Measurements from ENCODE around the gene CSMD2. TPM values are rescaled to one million over a fixed set of nuclear protein-coding genes. Genes with fewer than 3 reads are reported as not detected.

The CSMD2 gene
- total RNA-seq, 1 donor from 2014 or later: 0.27 TPM

DNA sequence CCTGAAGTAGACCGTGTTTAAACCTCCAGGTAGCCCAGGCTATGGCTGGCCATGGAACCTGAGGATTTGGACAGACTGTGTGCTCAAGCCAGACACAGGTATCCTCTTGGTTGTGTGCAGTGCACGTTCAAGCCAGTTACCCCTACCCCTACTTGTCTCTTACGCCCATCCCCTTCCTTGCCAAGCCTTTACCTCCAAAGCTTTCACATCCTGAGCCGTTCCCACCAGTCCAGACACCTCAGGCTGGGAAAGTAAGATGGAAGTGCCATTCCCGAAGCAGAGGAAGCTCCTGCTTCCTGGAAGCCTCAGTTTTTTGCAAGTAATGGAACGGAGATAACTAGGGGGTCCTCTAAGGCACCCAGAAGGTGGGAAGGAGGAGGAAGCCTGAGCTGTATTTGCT lies 342.6 kb downstream of the CSMD2 start:
- Mint-ChIP-seq H3K27ac (ENCODE audit: unreplicated experiment) (no peak overlapping the region), H3K4me1 (ENCODE audit: low read depth, unreplicated experiment) (no peaks in the 10 kb centered on the region), H3K9me3 (ENCODE audit: unreplicated experiment) (peaks cover 2% of the 10 kb centered on the region), H3K4me3 (ENCODE audit: unreplicated experiment) (no peak overlapping the region), H3K36me3 (ENCODE audit: unreplicated experiment) (peaks cover 17% of the 10 kb centered on the region), H3K27me3 (ENCODE audit: unreplicated experiment) (peaks cover 8% of the 10 kb centered on the region)
- DNase-seq: no peak
- TF ChIP-seq, protein P1, sequence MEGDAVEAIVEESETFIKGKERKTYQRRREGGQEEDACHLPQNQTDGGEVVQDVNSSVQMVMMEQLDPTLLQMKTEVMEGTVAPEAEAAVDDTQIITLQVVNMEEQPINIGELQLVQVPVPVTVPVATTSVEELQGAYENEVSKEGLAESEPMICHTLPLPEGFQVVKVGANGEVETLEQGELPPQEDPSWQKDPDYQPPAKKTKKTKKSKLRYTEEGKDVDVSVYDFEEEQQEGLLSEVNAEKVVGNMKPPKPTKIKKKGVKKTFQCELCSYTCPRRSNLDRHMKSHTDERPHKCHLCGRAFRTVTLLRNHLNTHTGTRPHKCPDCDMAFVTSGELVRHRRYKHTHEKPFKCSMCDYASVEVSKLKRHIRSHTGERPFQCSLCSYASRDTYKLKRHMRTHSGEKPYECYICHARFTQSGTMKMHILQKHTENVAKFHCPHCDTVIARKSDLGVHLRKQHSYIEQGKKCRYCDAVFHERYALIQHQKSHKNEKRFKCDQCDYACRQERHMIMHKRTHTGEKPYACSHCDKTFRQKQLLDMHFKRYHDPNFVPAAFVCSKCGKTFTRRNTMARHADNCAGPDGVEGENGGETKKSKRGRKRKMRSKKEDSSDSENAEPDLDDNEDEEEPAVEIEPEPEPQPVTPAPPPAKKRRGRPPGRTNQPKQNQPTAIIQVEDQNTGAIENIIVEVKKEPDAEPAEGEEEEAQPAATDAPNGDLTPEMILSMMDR (IDR thresholded peaks at IDR 0.05; ENCODE audit: partially characterized antibody, unreplicated experiment): no peak

DNA sequence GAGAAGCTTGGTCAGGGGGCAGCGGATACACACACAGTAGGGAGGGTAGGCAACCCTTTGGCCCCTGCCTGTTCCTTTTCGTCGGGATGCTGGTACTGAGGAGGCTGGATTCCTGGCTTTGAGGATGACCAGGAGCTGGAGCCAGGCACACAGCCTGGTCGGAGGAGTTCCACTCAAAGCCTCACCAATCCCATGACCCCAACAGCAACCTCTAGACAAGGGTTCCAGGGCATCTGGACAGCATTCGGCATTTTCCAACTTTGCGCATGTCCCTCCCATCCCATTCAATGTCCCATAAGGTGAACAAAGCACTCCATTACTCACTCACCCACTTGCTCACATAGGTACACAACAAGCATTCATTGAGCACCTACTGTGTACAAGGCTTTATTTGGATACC lies 343.7 kb downstream of the CSMD2 start:
- Mint-ChIP-seq H3K4me3 (ENCODE audit: unreplicated experiment) (no peak overlapping the region), H3K27ac (ENCODE audit: unreplicated experiment) (no peak overlapping the region), H3K9me3 (ENCODE audit: unreplicated experiment) (peaks cover 2% of the 10 kb centered on the region), H3K27me3 (ENCODE audit: unreplicated experiment) (peaks cover 5% of the 10 kb centered on the region), H3K36me3 (ENCODE audit: unreplicated experiment) (peaks cover 17% of the 10 kb centered on the region), H3K4me1 (ENCODE audit: low read depth, unreplicated experiment) (no peaks in the 10 kb centered on the region)
- DNase-seq: no peak
- TF ChIP-seq, protein P1 (IDR thresholded peaks at IDR 0.05; ENCODE audit: partially characterized antibody, unreplicated experiment): no peak

DNA sequence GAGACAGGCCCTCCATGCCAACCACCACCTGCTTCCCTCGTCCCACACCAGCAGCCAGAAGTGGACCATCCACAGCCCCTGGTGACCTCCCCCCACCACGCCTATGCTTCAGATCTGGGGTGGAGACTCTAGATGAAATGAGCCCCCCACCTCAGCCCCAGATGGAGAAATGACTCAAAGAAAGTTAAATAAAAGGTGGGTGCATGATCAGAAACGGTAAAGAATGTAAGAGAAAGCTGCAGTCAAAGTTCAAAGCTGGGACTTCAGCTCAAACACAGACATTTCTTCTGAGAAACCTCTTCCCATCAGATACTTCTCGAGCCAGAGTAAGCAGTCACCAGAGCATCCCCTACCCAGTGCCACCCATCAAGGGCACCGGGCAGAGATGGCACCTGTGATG lies 344.2 kb downstream of the CSMD2 start:
- TF ChIP-seq, protein P1 (IDR thresholded peaks at IDR 0.05; ENCODE audit: partially characterized antibody, unreplicated experiment): no peak
- Mint-ChIP-seq H3K4me3 (ENCODE audit: unreplicated experiment) (no peak overlapping the region), H3K27me3 (ENCODE audit: unreplicated experiment) (peaks cover 5% of the 10 kb centered on the region), H3K4me1 (ENCODE audit: low read depth, unreplicated experiment) (no peaks in the 10 kb centered on the region), H3K36me3 (ENCODE audit: unreplicated experiment) (peaks cover 13% of the 10 kb centered on the region), H3K27ac (ENCODE audit: unreplicated experiment) (no peak overlapping the region), H3K9me3 (ENCODE audit: unreplicated experiment) (peaks cover 2% of the 10 kb centered on the region)
- no peak for DNase-seq

DNA sequence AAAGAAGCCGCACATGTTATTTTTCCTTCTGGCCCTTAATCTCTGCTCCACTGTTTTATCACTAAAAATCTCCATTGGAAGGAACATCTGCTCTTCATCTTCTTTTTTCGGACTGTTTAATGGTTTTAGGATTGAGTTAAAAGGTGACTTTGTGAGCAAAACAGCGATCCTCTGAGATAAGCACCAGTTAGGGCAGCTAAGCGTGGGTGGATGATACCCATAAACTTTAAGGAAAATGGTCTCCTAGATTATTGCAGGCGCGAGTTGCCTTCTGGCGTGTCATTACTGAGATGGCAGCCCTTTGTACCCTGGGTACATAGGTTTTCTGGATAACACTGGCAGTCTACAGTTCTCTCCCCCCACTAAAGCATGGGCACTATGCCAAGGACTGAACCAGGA lies 345.1 kb downstream of the CSMD2 start:
- TF ChIP-seq, protein P1 (IDR thresholded peaks at IDR 0.05; ENCODE audit: partially characterized antibody, unreplicated experiment): no peak
- Mint-ChIP-seq H3K9me3 (ENCODE audit: unreplicated experiment) (peaks cover 2% of the 10 kb centered on the region), H3K4me1 (ENCODE audit: low read depth, unreplicated experiment) (no peaks in the 10 kb centered on the region), H3K4me3 (ENCODE audit: unreplicated experiment) (no peak overlapping the region), H3K36me3 (ENCODE audit: unreplicated experiment) (peaks cover 12% of the 10 kb centered on the region), H3K27ac (ENCODE audit: unreplicated experiment) (no peak overlapping the region), H3K27me3 (ENCODE audit: unreplicated experiment) (peaks cover 5% of the 10 kb centered on the region)
- DNase-seq: no peak

DNA sequence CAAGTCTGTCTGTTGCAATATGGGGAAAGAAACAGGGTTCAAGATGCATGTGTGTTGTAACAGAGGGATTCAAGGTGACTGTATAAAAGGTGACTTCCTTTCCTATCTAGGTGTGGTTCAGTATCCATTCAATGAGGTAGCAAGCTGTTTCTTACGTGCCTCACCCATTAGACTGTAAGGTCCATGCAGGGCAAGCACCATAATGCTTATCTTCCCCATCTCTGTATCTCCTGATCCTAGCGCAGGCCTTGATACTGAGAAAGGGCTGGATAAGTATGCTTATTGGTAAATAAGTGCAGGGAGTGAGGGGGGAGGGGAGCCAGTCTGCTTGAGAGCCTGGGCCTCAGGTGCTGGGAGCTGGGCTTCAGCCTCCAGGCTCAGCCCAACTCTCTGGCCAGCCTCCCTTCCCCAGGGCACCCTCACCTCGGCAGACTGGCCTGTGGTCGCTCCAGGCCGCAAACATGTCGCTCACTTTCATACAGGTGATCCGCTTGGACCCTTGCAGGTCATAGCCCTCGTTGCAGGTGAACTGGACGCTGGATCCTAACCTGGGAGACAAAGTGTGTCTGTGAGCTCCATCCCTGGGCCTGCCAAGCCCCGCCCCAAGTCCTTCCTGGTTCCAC lies 345.6 kb downstream of the CSMD2 start:
- Mint-ChIP-seq H3K4me1 (ENCODE audit: low read depth, unreplicated experiment) (no peaks in the 10 kb centered on the region), H3K9me3 (ENCODE audit: unreplicated experiment) (peaks cover 2% of the 10 kb centered on the region), H3K4me3 (ENCODE audit: unreplicated experiment) (no peak overlapping the region), H3K27ac (ENCODE audit: unreplicated experiment) (no peak overlapping the region), H3K27me3 (ENCODE audit: unreplicated experiment) (peaks cover 5% of the 10 kb centered on the region), H3K36me3 (ENCODE audit: unreplicated experiment) (peaks cover 16% of the 10 kb centered on the region)
- DNase-seq: no peak
- TF ChIP-seq, protein P1 (IDR thresholded peaks at IDR 0.05; ENCODE audit: partially characterized antibody, unreplicated experiment): no peak

Data from glutamatergic neuron (in vitro differentiated cells).